ENCODE data around the gene NPAT.
"Not testable (repeated sequence)": the region's sequence is repeated elsewhere in the genome, so short reads cannot be mapped to it uniquely, and the experiment has no call there.

The NPAT gene

DNA sequence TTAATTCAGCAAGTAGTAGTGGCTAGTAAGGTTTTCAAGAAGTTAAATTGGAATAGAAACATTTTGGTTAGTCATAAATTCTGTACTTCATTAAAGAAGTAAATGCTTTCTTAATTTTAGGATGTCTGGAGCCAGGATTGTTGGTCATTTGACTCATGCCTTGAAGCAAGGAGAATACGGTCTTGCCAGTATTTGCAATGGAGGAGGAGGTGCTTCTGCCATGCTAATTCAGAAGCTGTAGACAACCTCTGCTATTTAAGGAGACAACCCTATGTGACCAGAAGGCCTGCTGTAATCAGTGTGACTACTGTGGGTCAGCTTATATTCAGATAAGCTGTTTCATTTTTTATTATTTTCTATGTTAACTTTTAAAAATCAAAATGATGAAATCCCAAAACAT is 75.3 kb downstream of the NPAT start:
- no peak for DNase-seq

DNA sequence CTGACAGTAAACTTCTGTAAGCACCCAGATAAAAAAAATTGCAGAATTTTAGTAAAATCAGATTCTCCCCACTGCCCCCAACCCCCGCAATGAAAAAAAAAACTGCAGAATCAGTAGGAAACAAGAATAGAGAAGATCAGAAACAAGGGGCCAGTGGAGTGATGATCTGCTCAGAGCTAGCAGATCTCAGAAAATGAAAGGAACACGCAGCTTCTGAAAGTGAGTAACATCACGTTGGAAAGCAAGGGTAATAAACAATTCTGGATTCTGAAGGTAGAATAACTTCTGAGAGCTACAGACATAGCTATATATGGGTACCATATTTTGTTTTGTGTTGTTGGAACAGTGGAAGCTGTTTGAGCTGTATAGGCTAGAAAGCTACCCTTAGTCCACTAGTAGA is 77.8 kb downstream of the NPAT start:
- no peak for DNase-seq

DNA sequence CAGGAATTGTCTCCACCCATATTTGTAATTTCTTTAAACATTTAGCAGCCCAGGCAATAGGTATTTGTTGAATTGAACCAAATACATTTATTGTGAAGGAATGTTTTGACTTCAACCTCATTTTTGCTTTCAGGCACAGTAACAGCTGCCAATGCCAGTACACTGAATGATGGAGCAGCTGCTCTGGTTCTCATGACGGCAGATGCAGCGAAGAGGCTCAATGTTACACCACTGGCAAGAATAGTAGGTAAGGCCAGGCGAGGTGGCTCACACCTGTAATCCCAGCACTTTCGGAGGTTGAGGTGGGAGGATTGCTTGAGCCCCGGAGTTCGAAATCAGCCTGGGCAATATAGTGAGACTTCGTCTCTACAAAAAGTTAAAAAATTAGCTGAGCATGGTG is 80.1 kb downstream of the NPAT start:
- no peak for DNase-seq

DNA sequence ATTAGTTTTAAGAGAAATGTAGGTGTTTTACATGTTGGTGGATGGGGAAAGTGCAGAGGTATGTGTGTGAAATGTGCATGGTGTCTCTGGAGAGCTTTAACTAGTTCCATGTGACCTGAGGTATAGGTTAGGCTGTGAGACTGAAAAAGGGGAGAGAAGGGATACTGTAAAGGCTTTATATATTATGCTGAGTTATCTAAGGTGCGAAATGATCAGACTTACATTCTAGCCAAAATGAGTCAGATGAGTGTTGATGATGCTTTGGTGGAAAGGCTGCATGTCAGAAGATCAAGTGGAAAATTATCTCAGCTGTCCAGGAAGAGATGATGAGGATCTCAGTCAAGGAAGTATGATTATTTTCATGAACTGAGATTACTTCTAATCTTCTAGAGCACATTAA is 85.2 kb downstream of the NPAT start:
- DNase-seq = no peak

DNA sequence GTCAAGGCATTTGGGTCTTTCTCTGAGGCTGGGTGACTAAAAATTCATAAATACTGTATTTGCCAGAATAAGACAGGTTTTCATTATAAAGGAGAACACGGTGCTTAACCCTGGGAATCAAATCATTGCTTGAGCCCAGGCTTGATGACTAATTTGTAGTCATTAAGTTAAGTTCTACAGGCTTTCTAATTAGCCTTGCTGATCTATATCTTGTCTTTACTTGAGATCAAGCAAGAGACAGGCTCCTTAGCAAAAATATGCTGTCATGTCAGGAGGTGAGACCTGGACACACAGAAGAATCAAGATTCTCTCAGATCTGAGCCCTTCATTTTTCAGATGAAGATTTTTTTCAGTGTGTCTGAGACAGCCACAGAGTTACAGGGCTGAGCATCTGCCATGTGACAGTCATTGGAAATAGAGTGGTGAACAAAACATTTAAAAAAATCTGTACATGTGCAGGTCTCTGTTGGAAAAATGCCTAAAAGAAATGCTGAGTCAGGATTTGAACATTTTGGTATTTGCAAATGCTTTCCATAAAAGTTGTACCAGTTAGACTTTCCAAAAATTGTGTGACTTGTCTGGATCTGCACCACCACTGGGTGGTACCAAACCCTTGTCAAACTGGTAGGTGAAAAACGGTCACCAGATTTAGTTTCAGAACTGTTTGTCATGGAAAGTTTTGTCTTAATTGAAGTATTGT is 86.4 kb downstream of the NPAT start:
- peak; percentile 31 for DNase-seq

DNA sequence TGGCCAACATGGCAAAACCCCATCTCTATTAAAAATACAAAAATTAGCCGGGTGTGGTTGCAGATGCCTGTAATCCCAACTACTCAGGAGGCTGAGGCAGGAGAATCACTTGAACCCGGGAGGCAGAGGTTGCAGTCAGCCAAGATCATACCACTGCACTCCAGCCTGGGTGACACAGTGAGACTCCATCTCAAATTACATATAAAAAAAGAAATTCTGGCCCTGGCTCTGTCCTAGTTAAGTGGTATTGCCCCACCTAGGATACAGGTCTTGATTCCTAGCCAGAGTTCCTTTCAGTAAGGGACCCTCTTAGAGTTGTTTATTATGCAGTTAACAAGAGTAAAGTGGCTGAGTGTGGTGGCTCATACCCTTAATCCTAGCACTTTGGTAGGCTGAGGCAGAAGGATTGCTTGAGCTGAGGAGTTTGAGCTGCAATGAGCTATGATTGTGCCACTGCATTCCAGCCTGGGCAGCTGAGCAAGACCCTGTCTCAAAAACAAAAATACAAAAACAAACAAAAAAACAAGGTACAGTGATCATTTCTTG is 89.4 kb downstream of the NPAT start:
- not testable (repeated sequence) for DNase-seq

DNA sequence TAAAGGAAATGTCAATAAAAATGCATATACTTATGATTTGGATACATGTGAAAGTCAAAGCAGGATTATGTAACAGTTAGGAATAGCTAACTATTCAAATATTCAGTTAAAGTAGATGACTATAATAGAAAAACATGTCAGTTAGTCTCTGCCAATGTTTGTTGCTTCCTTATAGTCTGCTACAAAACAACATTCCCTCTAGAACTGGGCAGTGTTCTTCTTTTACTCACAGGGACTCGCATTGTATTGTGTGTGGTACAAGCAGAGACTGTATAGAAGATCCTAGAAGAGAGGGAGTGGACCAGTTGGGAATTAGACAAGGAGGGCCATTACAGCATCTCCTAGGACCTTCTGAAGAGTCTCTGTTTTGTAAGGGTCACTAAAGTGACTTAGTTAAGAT is 90.4 kb downstream of the NPAT start:
- no peak for DNase-seq

DNA sequence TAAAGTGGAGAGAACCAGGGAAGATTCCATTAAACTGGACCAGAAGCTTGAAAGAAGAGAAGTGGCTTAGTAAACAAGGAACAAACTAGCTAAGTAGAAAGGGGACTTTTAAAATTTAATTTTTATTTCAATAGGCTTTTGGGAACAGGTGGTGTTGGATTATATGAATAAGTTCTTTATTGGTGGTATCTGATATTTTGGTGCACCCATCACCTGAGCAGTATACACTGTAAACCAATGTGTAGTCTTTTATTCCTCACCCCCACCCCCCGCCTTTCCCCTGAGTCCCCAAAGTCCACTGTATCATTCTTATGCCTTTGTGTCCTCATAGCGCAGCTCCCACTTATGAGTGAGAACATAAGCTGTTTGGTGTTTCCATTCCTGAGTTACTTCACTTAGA is 93.7 kb downstream of the NPAT start:
- no peak for DNase-seq

DNA sequence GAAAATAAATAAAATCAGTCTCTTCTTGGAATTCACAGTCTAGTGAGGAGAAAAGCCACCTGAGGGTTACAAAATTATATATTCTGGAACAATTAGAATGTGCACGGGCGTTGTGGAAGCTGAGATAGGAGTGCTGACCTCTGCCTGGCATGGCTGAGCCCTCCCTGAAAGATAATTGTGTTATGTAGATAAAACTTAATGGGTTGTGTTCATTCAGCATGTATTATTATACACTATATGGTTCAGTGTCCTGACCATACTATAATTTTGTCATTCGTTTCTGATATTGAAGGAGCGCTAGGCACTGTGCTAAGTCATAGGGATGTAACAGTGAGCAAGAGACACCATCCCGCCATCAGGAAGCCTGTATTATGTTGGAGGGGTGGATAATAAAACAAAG is 97.3 kb downstream of the NPAT start:
- no peak for DNase-seq

DNA sequence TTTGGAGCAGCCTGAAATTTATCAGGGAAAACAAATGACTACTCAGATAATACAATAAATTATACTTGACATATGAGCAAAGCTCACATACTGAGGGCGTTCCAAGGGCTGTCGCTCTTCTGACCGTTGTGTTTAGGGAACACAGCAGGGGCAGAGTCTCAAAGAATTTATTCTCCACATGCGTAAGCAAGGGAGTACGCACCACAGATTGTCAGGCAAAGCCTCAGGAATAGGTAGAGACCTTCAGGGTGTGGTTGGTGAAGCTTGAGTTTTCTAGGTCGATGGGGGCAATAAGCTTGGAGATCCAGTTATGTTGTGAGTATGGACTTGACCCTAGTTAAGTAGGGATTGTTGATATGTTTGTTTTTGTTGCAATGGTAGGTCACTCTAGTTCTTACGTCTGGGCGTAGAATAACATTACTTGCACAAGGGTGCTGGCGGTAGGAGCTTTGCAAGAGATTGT is 100.2 kb downstream of the NPAT start:
- DNase-seq = peak; percentile 17

DNA sequence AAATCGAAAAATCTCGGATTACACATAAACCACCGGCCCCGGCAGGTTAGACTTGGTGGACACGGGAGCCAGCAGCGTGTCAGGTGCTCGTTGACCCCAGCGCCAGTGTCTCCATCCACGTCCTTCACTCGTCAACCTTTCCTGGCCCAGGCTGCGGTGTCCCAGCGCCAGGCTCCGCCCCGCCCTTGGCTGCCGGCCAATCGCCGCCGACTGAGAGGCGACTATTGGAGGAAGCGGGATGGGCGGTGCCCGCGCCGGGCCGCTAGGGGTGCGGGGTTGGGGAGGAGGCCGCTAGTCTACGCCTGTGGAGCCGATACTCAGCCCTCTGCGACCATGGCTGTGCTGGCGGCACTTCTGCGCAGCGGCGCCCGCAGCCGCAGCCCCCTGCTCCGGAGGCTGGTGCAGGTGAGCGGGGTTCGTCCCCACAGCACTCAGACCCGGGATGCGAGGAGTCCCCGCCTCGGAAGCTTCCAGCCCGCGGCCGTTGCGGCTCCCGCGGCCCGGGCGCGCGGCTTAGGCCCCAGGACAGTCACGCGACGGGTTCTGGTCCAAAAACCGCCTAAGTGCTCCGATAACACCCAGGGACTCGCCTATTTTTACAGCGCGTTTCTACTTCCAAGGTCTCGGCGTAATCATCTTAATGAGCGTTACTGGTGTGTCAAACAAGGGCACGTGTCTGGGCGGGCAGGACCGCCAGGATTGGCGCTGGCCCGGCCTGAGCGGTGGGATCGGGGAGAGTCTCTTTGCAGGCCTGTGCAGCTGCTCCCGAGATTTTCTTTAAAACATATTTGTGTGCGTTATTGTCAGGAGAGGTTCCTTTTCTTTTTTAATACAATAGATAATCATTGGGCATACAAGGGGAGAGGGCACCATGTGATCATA is 100.9 kb downstream of the NPAT start, which contains the start of gene ACAT1:
Gene ACAT1, plus strand, starts transcription at position 294 of the 882 bp plus-strand sequence. Its CDS starts 40 bp downstream, at position 334.
- peak; percentile 89 for DNase-seq

DNA sequence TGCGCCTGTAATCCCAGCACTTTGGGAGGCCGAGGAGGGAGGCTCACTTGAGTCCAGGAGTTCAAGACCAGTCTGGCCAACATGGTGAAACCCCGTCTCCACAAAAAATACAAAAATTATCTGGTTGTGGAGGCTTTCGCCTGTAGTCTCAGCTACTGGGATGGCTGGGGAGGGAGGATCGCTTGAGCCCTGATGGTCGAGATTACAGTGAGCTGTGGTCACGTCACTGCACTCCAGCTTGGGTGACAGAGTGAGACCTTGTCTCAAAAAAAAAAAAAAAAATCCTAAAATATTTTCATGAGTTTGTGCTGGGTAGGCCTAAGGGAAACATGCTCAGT is 101.5 kb downstream of the NPAT start:
- not testable (repeated sequence) for DNase-seq

DNA sequence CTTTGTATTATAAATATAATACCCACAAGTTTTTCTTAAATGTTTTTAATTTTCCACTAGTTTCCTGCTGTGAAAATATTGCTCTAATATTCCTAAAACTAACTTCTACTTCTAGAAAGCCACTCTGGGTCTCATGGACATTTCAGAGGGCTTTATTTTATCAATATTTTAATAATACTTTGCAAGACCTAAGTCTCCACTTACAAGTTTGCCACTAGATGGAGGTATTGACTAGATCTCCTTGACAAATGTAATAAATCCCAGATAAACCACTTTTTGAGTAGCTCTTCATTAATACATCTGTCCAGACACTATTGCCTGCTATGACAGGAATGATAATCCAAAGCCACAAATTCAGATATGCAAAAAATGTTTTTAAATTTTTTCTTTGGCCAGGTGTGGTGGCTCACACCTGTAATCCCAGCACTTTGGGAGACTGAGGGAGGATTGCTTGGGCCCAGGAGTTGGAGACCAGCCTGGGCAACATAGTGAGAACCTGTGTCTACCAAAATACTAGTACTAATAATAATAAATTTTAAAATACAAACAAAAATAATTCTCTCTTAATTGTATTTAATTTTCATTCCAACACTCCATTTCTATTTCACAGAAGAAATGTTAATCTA is 104.6 kb downstream of the NPAT start:
- peak; percentile 59 for DNase-seq

DNA sequence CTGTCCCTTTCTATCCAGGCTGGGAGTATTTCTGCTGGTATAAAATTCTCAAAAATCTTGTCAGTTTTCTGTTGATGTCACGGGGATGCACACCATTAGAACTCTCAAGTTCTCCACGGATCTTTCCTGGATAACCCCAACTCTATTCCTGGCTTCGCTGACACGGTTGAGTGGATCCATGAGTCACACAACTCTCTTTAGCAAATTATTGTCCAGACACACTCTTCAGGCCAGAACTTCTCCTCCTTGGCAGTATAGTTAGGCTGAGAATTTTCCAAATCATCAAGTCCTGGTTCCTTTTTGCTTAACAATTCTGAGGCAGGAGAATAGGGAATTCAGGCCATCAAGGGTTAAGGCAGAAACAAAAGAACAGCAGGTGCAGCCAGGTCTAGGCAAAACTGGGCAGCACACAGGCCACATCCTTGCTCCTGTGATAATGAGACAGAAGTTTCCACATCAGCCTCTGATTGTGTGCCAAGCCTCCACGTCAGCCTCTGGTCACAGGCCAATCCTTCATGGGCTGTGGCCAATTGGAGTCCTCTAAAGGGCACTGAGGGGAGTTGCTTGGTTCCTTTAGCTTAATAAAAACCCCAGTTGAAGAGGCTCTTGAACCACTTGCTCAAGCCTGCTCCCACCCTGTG is 106.8 kb downstream of the NPAT start:
- DNase-seq = peak; percentile 74

DNA sequence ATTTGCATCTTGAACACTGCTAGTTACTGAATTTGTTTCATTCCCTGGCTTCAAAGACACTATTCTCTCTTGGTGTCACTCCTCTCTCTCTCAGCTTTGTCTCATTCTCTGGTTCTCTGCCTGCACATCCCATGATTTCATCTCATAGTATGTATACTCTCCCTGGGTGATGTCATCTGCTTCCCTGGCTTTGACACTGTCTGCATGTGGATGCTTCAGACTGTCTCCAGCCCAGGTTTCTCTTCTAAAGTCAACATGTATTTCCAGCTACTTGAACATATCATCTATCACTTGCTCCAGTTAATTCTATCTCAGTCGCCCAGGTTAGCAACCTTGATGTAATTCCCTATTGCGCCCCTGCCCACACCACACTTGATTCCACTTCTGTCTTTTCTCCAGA is 110.4 kb downstream of the NPAT start:
- no peak for DNase-seq

DNA sequence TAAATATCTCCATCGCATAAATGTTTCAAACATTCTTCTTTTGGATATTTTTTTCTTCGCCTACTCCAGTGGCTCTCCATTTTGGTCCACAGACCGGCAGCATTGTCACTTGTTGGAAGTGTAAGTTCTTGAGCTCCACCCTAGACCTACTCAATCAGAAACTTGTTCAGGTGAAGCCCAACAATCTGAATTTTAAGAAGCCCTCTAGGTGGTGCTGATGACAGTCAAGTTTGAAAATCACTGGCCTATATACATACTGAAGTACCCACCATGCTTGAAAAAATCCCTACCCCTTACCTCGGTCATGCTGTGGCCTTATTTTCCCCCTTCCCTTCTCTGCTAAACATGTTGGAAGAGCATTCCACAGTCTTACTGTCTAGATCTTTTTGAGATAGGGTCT is 111.3 kb downstream of the NPAT start:
- DNase-seq = no peak
